ENCODE results near the gene SYCN.

DNA sequence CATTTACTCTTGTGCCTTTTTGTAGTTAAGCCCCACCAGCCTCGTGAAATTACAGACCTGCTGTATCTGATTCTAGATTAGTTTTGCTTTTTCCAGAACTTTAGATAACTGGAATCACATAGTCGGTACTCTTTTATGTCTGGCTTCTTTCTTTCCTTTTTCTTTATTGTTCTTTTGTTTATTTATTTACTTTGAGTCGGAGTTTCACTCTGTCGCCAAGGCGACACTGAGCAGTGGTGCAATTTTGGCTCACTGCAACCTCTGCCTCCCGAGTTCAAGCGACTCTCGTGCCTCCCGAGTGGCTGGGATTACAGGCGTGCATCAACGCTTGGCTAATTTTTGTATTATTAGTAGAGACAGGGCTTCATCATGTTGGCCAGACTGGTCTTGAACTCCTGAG lies 13.3 kb downstream of the SYCN start:
- TF ChIP-seq, protein P1, sequence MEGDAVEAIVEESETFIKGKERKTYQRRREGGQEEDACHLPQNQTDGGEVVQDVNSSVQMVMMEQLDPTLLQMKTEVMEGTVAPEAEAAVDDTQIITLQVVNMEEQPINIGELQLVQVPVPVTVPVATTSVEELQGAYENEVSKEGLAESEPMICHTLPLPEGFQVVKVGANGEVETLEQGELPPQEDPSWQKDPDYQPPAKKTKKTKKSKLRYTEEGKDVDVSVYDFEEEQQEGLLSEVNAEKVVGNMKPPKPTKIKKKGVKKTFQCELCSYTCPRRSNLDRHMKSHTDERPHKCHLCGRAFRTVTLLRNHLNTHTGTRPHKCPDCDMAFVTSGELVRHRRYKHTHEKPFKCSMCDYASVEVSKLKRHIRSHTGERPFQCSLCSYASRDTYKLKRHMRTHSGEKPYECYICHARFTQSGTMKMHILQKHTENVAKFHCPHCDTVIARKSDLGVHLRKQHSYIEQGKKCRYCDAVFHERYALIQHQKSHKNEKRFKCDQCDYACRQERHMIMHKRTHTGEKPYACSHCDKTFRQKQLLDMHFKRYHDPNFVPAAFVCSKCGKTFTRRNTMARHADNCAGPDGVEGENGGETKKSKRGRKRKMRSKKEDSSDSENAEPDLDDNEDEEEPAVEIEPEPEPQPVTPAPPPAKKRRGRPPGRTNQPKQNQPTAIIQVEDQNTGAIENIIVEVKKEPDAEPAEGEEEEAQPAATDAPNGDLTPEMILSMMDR (conservative IDR thresholded peaks at IDR 0.05; ENCODE audit: low read length) = no peak
- no peak for TF ChIP-seq EZH2phosphoT487 (IDR thresholded peaks at IDR 0.05; ENCODE audit: borderline replicate concordance)

Measured in Loucy (cell line).